HG02610 (cell line): ENCODE results near the gene CAMK2B.

Source experiments
- ATAC-seq: cut with Tn5 transposase; IDR thresholded peaks from one replicate; pipeline ENCODE4 v1.9.1; 2021; ENCODE audit warnings: mild to moderate bottlenecking, moderate library complexity; ENCODE audit not compliant: unreplicated experiment

The CAMK2B gene

GRCh38 chr7:44330331-44330730 is 4.9 kb upstream of the CAMK2B start:
- no peak for ATAC-seq

DNA sequence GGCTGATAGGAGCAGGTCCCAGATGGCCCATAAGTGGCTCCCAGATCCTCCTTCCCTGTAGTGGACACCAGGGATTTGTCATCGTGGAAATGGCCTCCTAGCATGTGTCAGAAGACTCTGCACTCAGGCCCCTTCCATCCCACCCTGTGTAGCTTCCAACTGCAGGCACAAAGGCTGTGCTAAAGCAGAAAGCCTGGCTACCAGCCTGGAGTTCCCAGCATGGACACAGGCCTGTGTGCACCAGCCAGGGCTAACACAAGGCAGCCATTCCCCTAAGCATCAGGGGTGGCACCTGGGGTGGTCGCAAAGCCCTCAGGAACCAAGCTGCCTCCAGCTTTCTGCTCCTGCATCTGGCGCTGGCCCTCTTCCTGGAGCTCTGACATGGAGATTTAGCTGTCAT is 4.5 kb upstream of the CAMK2B start:
- no peak for ATAC-seq

DNA sequence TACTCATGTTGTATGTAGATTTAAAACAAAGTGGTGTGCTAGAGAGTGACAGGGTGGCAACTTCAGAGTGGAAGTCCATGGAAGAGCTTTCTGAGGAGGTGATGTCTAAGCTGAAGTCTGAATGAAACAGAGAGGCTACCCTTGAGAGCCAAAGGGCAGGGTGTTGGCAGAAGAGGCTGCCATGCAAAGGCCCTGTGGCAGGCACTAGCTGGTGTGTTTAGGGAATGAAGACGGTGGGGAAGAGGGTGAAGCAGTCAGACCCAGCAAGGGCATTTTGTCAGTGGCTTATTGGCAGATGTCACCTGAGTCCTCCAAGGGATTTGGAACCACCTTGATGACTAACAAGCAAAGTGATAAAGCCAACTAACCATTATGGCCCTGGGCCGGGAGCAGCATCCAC is 3.7 kb upstream of the CAMK2B start:
- ATAC-seq, result no peak

GRCh38 chr7:44327981-44328380 is 2.6 kb upstream of the CAMK2B start:
- no peak for ATAC-seq

DNA sequence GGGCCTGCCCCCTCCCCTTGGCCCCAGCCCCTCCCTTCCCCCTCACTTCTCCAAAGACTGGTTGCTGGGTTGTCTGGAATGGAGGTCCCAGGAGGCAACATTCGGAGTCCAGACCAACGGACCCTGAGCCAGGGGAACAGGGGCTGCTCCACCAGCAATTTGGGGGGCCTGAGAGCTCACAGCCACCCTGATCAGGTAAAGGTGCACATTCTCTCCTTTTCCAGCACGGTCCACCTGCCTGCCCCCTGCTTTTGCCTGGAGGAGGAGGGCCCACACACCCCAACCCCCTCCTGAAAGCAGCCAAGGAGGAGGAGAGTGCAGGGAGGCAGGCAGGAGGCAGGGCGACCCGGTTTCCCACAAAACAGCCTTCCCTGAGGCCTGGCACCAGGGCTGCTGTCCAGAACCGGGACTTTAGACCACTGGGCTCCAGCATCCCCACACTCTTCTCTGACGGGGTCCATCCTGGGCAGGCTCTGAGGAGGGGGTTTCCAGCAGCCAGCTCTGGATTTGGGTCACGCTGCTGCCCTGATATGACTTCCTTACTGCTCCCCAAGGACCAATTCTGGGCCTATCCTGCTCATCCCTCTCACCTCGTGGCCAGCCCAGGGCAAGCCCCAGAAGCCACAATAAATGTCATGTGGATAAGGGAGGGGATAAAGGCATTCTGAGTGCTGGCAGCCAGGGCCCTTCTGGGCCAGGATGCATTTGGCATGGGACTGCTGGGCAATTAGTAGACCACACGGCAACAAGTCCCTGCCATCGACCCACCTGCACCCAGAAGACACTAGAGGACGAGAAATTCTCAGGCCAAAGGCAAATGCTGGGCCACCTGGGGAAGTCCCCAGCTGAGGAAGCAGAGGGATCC is 1.1 kb upstream of the CAMK2B start:
- ATAC-seq, result no peak

DNA sequence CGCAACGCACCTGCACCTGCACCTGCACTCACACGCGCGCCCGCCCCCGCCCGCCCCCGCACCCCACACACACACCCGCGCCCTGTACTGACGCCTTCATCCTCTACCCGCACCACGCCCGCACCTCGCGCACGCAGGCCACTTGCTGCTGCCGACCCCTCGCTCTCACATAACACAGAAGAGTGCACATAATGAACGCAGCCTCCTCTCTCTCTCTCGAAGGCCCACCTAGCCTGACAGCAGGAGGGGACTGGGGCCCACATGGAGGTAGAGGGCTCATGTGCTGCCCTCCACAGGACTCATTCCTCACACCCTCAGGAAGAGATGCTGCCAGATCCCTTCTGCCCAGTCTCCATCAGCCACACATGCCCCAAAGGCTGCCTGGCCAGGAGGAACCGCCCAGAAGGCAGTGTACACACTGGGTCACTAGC is 432 bp upstream of the CAMK2B start:
- no peak for ATAC-seq

DNA sequence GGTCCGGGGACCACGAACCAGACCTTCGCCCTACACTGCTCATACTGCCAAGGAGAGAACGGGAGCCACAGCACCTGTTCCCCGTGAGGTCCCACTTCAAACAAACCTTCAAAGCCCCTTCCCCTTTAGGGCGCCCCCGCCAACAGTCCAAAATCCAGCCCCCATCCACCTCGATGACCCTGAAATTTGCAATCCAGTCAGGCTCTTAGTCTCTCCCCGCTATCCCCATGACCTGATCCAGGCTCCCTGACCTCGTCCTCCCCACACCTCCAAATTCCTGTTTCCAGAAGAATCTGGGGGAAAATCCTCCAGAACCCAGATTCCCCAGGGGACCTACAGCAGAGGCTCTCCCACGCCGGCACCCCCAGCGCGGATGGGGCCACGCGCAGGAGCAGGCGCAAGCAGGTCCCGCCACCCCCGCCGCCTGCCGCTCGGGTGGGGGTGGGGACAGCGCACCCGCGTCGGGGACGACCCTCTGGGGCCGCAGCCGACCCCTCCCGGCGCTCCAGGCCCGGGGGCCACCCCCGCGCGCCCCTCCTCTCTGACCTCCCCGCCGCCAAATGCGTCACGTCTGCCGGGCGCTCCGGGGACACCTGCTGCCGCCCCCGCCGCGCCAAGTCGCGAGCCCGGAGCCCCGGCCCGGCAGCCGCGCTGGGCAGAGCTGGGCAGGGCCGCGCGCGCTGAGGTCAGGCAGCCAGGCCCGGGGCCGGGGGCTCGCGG is 753 bp downstream of the CAMK2B start:
- ATAC-seq, result no peak

DNA sequence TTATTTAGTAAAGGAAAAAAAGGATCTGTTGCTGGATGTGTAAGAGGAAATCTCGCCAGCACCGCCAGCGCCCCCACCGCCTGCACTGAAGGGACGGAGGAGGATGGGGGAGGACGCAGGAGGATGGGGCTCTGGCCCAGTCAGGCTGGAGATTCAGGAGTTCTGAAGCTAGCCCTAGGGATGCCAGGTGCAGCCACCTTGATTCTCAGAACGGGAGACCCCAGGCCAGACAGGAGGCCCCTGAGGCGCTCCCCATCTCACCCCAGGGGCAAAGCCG is 1.3 kb downstream of the CAMK2B start:
- ATAC-seq, result no peak

GRCh38 chr7:44323381-44324203 is 1.8 kb downstream of the CAMK2B start:
- no peak for ATAC-seq

DNA sequence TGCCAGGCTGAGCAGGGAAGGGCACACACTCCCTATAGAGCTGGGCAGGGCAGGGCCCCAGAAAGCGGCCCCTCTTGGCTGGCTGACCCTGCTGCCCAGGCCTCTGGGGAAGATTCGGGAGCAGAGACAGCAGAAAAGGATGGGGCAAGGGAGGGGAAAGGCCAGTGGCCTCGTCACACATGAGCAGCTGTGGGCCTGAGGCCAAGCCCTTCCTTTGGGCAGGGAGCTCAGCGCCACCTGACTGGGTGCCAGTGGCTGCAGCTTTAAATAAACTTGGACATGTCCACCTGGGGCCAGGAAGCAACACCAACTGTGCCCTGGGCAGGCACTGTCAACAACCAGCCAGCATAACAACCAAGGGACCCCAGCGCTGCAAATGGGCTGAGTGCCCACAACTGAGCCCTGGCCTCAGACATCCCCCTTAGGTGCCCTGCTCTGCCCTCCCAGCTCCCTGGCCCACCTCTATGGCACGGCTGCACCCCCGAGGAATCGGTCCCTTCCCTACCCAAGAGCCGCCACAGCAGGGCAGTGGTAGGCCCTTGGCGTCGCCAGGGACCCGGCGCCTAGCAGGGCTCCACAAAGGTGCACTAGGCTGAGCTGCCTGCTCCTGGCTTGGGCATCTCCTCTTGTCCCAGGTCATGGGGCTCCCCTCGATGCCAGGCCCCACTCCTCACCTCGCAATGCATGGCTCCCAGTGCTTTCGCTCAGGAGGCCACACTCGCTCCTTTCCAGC is 2.6 kb downstream of the CAMK2B start:
- ATAC-seq, result no peak

DNA sequence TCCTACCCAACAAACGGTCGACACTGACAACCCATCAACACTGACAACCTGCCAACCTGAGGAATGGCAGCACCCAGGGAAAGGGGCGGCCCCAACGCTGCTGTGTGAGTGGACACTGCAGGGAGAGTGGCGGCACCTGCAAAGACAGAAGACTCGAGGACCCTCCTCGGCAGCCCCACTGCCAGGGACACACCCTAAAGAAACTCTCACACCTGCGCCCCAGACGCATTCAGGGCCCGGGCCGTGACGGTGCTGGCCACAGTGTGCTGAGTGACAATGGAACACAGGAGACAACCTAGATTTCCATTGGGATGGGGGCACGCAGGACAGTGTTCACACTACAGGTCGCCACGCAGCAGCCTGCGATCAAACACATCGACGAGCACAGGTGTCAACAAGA is 3.6 kb downstream of the CAMK2B start:
- ATAC-seq, result no peak

DNA sequence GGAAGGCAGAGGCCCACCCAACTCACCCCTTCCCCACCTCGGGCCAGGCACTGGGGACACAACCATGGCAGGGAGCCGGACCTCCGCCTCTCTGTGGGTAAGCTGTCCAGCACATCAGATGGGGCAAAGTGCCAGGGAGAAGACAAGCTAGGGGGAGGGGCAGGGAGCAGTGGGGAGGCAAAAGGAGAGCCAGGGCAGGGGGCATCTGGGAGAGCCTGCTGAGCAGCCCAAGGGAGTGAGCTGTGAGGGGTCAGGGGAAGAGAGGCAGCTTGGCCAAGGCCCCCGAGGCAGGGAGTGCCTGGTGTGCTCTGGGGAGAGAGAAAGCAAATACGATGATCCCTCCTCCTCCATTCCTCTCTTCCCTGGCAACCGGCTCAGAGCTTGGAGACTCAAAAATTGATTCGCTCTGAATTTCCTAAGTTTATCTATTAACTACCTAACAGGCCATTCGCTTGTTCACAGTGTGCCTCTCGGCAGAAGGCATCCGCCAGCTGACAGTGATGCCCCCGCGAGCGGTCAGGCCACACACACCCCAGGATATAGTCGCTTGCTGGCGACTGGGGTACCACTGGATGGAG is 4.5 kb downstream of the CAMK2B start:
- no peak for ATAC-seq

GRCh38 chr7:44320141-44320540 is 5.3 kb downstream of the CAMK2B start:
- no peak for ATAC-seq

DNA sequence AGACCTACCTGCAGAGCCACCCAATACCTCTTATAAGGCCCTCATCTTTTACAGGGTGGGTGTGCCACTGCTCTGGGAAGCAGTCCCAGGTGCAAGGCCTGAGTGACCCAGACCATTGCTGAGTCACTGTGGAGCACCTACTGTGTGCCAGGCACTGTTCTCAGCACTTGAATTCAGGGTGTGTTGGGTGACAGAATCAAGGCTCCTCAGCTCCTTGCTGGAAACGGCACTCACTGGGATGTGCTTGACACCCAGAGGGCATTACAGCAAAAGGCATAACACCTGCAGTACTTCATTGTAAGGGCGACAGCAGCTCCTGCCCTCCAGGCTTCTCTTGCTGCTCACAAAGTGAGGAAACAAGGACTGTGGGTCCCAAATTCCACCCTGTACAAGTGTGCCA is 7.1 kb downstream of the CAMK2B start:
- ATAC-seq, result no peak

- no peak for ATAC-seq
Observed at GRCh38 chr7:44315301-44315903, 10.0 kb downstream of the CAMK2B start.

- ATAC-seq, result no peak
Observed at GRCh38 chr7:44313621-44314031, 11.8 kb downstream of the CAMK2B start.

GRCh38 chr7:44313016-44313415 is 12.4 kb downstream of the CAMK2B start:
- no peak for ATAC-seq

- ATAC-seq, result no peak
Observed at GRCh38 chr7:44311561-44312495, 13.6 kb downstream of the CAMK2B start.

- no peak for ATAC-seq
Observed at GRCh38 chr7:44310221-44310848, 15.1 kb downstream of the CAMK2B start.
